Measurements from ENCODE around the gene BCAR1.
"Not testable (repeated sequence)": the region's sequence is repeated elsewhere in the genome, so short reads cannot be mapped to it uniquely, and the experiment has no call there.

Gene BCAR1

GRCh38 chr16:75251280-75252048 is at the start of gene BCAR1:
BCAR1 (minus strand) TSS chr16:75251624; CDS start chr16:75251482, 142 bp downstream.
- DNase-seq = peak in 57 of 58 donors; percentile 33 to 91 (median 82)

GRCh38 chr16:75298267-75298666 is 46.8 kb upstream of the BCAR1 start:
- peak in 13 of 58 donors; percentile 6 to 63 (median 24) for DNase-seq

- DNase-seq = peak in 24 of 58 donors; percentile 7 to 67 (median 29)
Observed at GRCh38 chr16:75296606-75297005, 45.2 kb upstream of the BCAR1 start.

- peak in 1 of 58 donors; percentile 1 for DNase-seq
Observed at GRCh38 chr16:75294773-75295459, 43.5 kb upstream of the BCAR1 start.

- no peak for DNase-seq
Observed at GRCh38 chr16:75293772-75294171, 42.3 kb upstream of the BCAR1 start.

GRCh38 chr16:75293173-75293572 is 41.7 kb upstream of the BCAR1 start:
- DNase-seq = no peak

GRCh38 chr16:75292691-75293090 is 41.3 kb upstream of the BCAR1 start:
- DNase-seq = no peak

- DNase-seq = no peak
Observed at GRCh38 chr16:75289189-75289588, 37.8 kb upstream of the BCAR1 start.

- DNase-seq = no peak
Observed at GRCh38 chr16:75288596-75289120, 37.2 kb upstream of the BCAR1 start.

GRCh38 chr16:75288181-75288580 is 36.8 kb upstream of the BCAR1 start:
- no peak for DNase-seq

GRCh38 chr16:75287708-75288107 is 36.3 kb upstream of the BCAR1 start:
- DNase-seq = no peak

GRCh38 chr16:75286389-75286788 is 35.0 kb upstream of the BCAR1 start:
- DNase-seq = no peak

GRCh38 chr16:75282466-75283281 is 31.2 kb upstream of the BCAR1 start:
- DNase-seq = peak in 33 of 58 donors; percentile 7 to 67 (median 39)

GRCh38 chr16:75281826-75282225 is 30.4 kb upstream of the BCAR1 start:
- DNase-seq = no peak

GRCh38 chr16:75281009-75281408 is 29.6 kb upstream of the BCAR1 start:
- DNase-seq = not testable (repeated sequence)

- peak in 5 of 58 donors; percentile 6 to 24 (median 14) for DNase-seq
Observed at GRCh38 chr16:75280331-75280804, 28.9 kb upstream of the BCAR1 start.

- no peak for DNase-seq
Observed at GRCh38 chr16:75279305-75279704, 27.9 kb upstream of the BCAR1 start.

- no peak for DNase-seq
Observed at GRCh38 chr16:75273054-75273925, 21.9 kb upstream of the BCAR1 start.

- not testable (repeated sequence) for DNase-seq
Observed at GRCh38 chr16:75272629-75273028, 21.2 kb upstream of the BCAR1 start.

- no peak for DNase-seq
Observed at GRCh38 chr16:75272097-75272551, 20.7 kb upstream of the BCAR1 start.

All from anterior cingulate cortex (tissue), 58 donors.